Muscle layer of duodenum (tissue), 2 donors: ENCODE data around the gene RNF168.
"Not testable (repeated sequence)": the region's sequence is repeated elsewhere in the genome, so short reads cannot be mapped to it uniquely, and the experiment has no call there.

ENCODE experiments used
- H3K27ac ChIP-seq: one replicate; pipeline ENCODE4 v1.7.0; 2013; ENCODE audit warnings: mild to moderate bottlenecking, low read length
- H3K27me3 ChIP-seq: one replicate; pipeline ENCODE4 v1.7.0; 2013; ENCODE audit warnings: low read depth, mild to moderate bottlenecking, control low read depth, low read length
- H3K36me3 ChIP-seq, 2 donors: one replicate each; pipeline ENCODE4 v1.7.0; 2013; ENCODE audit warnings: low read length in 2 of 2, control low read depth in 1 of 2, mild to moderate bottlenecking in 1 of 2; ENCODE audit not compliant: insufficient read depth in 2 of 2, control insufficient read depth in 1 of 2
- H3K4me1 ChIP-seq, 2 donors: one replicate each; pipeline ENCODE4 v1.7.0; 2013; ENCODE audit warnings: low read length in 2 of 2, mild to moderate bottlenecking in 2 of 2, control low read depth in 1 of 2, moderate library complexity in 1 of 2; ENCODE audit not compliant: insufficient read depth in 2 of 2, control insufficient read depth in 1 of 2
- H3K4me3 ChIP-seq, 2 donors: one replicate each; pipeline ENCODE4 v1.7.0; 2013; ENCODE audit warnings: low read length in 2 of 2, low read depth in 1 of 2, mild to moderate bottlenecking in 1 of 2
- H3K9me3 ChIP-seq, 2 donors: one replicate each; pipeline ENCODE4 v1.7.0; 2013; ENCODE audit warnings: low read length in 2 of 2, control low read depth in 1 of 2, mild to moderate bottlenecking in 1 of 2; ENCODE audit not compliant: control insufficient read depth in 1 of 2
- donor health status: healthy.

RNF168 gene

GRCh38 chr3:196513697-196514349 is 10.3 kb upstream of the RNF168 start:
- Histone ChIP-seq H3K27ac (no peak overlapping the region), H3K27me3 (no peaks in the 10 kb centered on the region), H3K9me3 (peaks cover 2 to 10% of the 10 kb centered on the region in 2 donors), H3K4me3 (no peak overlapping the region), H3K4me1 (no peaks in the 10 kb centered on the region), H3K36me3 (no peaks in the 10 kb centered on the region)

DNA sequence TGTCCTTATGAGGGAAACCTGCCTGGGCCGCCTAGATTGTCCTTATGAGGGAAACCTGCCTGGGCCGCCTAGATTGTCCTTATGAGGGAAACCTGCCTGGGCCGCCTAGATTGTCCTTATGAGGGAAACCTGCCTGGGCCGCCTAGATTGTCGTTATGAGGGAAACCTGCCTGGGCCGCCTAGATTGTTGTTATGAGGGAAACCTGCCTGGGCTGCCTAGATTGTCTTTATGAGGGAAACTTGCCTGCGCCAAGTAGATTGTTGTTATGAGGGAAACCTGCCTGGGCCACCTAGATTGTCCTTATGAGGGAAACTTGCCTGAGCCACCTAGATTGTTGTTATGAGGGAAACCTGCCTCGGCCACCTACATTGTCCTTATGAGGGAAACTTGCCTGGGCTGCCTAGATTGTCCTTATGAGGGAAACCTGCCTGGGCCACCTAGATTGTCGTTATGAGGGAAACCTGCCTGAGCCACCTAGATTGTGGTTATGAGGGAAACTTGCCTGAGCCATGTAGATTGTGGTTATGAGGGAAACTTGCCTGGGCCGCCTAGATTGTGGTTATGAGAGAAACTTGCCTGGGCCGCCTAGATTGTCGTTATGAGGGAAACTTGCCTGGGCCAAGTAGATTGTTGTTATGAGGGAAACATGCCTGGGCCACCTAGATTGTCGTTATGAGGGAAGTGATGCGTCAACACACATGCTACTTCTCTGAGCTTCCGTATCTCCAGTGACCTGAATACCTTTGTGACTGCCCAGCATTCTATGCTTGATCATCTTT is 8.3 kb upstream of the RNF168 start:
- H3K27me3 ChIP-seq, H3K36me3 ChIP-seq: not testable (repeated sequence)

DNA sequence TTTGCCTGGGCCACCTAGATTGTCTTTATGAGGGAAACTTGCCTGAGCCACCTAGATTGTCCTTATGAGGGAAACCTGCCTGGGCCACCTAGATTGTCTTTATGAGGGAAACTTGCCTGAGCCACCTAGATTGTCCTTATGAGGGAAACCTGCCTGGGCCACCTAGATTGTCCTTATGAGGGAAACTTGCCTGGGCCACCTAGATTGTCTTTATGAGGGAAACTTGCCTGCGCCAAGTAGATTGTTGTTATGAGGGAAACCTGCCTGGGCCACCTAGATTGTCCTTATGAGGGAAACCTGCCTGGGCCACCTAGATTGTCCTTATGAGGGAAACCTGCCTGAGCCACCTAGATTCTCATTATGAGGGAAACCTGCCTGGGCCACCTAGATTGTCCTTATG is 7.5 kb upstream of the RNF168 start:
- not testable (repeated sequence) for H3K36me3 ChIP-seq, H3K4me3 ChIP-seq, H3K4me1 ChIP-seq, H3K27me3 ChIP-seq, H3K9me3 ChIP-seq, H3K27ac ChIP-seq

More for the DNA sequence above, 8.3 kb upstream of the RNF168 start:
- H3K4me1 ChIP-seq, H3K9me3 ChIP-seq, H3K4me3 ChIP-seq, H3K27ac ChIP-seq: not testable (repeated sequence)

DNA sequence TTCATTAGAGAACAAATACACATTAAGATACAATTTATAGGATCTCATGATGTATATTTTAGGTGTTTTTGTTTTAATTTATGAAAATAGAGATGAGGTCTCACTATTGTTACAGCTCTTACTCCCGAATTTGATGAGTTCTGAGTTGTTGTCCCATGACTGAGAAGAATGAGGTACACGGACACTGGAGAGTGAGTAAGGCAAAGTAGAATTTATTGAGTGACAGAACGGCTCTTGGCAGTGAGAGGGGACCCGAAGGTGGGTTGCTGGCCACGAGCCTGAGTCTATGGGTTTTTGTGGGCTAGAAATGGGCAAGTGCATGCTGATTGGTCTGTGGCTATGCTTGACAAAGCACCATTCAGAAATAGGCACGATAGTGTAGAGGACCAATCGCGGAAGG is 3.1 kb upstream of the RNF168 start:
- no peaks in the 10 kb centered on the region for H3K9me3 ChIP-seq
- no peaks in the 10 kb centered on the region for H3K27me3 ChIP-seq
- no peak overlapping the region for H3K4me3 ChIP-seq
- H3K27ac ChIP-seq: no peak overlapping the region
- peaks cover 0 to 9% of the 10 kb centered on the region in 2 donors for H3K36me3 ChIP-seq
- peaks cover 0 to under 1% of the 10 kb centered on the region in 2 donors for H3K4me1 ChIP-seq

DNA sequence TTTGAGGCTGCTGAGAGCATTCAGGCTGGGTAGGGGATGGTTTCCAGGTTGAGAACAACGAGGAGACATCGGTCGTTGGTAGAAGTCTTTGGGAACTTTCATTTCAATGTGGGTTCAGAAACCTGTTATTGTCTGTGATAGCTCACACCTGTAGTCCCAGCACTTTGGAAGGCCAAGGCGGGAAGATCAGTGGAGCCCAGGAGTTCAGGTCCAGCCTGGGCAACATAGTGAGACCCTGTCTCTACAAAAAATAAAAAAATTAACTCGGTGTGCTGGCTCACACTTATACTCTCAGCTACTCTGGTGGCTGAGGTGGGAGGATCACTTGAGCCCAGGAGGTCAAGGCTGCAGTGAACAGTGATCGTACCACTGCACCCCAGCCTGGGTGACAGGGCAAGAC is 988 bp upstream of the RNF168 start:
- H3K36me3 ChIP-seq: peaks cover 0 to 9% of the 10 kb centered on the region in 2 donors
- H3K4me1 ChIP-seq: peaks cover 0 to 20% of the 10 kb centered on the region in 2 donors
- H3K9me3 ChIP-seq: no peaks in the 10 kb centered on the region
- H3K27ac ChIP-seq: no peak overlapping the region
- no peak overlapping the region for H3K4me3 ChIP-seq
- no peaks in the 10 kb centered on the region for H3K27me3 ChIP-seq

DNA sequence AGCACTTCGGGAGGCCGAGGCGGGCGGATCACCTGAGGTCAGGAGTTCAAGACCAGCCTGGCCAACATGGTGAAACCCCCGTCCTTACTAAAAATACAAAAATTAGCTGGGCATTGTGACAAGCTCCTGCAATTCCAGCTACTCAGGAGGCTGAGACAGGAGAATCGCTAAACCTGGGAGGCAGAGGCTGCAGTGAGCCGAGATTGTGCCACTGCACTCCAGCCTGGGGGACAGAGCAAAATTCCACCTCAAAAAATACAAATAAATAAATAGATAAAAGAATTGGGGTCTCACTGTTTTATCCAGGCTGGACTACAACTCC is 470 bp upstream of the RNF168 start:
- H3K4me1 ChIP-seq: peaks cover 0 to 25% of the 10 kb centered on the region in 2 donors
- not testable (repeated sequence) for H3K27me3 ChIP-seq

GRCh38 chr3:196502775-196503195 is 783 bp downstream of the RNF168 start:
- Histone ChIP-seq H3K4me3 (peak overlapping the region; percentile 93 to 99), H3K9me3 (no peaks in the 10 kb centered on the region), H3K27ac (peak overlapping the region; percentile 91), H3K27me3 (no peaks in the 10 kb centered on the region), H3K4me1 (peaks cover 0 to 26% of the 10 kb centered on the region in 2 donors), H3K36me3 (peaks cover 0 to 9% of the 10 kb centered on the region in 2 donors)

More for the DNA sequence above, 470 bp upstream of the RNF168 start:
- Histone ChIP-seq H3K4me3 (peak overlapping the region; percentile 11 to 93), H3K27ac (peak overlapping the region; percentile 63)
- H3K9me3 ChIP-seq, H3K36me3 ChIP-seq: not testable (repeated sequence)

GRCh38 chr3:196501316-196502044 is 2.1 kb downstream of the RNF168 start:
- no peaks in the 10 kb centered on the region for H3K27me3 ChIP-seq
- no peaks in the 10 kb centered on the region for H3K9me3 ChIP-seq
- peak overlapping the region; percentile 93 to 99 for H3K4me3 ChIP-seq
- H3K36me3 ChIP-seq: peaks cover 0 to 9% of the 10 kb centered on the region in 2 donors
- peaks cover 0 to 26% of the 10 kb centered on the region in 2 donors for H3K4me1 ChIP-seq
- H3K27ac ChIP-seq: peak overlapping the region; percentile 91

DNA sequence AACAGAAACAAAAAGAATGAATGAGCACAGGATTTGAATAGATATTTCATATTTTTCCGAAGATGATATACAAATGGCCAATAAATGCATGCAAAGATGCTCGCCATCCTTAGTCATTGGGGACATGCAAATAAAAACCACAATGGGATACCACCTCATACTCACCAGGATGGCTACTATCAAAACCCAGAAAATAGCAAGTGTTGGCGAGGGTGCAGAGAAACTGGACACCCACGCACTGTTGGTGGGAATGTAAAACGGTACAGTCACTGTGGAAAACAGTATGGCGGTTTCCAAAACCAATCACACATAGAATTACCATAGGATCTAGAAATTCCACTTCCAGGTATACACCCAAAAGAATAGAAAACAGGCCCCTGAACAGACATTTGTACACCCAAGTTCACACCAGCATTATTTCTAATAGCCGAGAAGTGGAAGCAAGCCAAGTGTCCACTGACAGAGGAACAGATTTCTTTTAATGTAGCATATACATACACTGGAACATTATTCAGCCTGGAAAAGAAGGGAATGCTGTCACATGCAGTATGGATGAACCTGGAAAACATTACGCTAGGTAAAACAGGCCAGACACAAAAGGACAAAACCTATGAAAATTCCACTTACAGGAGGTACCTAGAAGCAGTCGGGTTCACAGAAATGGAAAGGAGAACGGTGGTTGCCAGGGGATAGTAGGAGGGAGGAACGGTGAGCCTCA is 3.6 kb downstream of the RNF168 start:
- Histone ChIP-seq H3K36me3 (peaks cover 4 to 9% of the 10 kb centered on the region in 2 donors), H3K9me3 (no peaks in the 10 kb centered on the region), H3K4me1 (peaks cover 0 to 26% of the 10 kb centered on the region in 2 donors), H3K27me3 (no peaks in the 10 kb centered on the region), H3K4me3 (peak overlapping the region in 1 of 2 donors; percentile 44), H3K27ac (no peak overlapping the region)

DNA sequence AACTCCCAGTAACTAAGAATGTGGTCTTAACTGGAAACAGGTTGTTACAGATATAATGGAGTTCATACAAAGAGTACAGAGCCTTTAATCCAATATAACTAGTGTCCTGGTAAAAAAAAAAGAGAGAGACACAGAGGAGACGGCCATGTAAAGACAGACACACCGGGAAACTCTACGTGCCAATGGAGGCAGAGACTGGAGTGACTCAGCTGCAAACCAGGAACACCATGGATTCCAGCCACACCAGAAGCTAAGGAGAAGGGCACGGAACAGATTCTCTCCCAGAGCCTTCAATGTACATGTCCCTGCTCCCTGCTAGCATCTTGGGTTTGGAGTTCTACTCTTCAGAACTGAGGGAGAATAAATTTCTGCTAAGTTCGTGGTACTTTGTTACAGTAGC is 4.5 kb downstream of the RNF168 start:
- no peaks in the 10 kb centered on the region for H3K27me3 ChIP-seq
- no peak overlapping the region for H3K4me3 ChIP-seq
- H3K27ac ChIP-seq: no peak overlapping the region
- peaks cover 0 to 26% of the 10 kb centered on the region in 2 donors for H3K4me1 ChIP-seq
- H3K36me3 ChIP-seq: peaks cover 4 to 9% of the 10 kb centered on the region in 2 donors
- H3K9me3 ChIP-seq: no peaks in the 10 kb centered on the region

DNA sequence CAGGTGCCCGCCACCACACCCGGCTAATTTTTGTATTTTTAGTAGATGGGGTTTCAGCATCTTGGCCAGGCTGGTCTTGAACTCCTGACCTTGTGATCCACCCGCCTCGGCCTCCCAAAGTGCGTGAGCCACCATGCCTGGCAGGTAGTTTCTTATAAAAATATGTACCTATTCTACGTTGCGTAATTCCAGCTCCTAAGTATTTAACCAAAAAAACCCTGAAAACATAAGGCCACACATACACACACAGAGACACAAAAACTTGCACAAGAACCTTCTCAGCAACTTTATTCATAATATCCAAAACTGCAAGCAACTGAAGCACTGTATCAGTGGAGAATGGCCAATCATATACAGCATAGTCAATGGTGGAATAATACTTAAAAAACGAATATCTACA is 5.3 kb downstream of the RNF168 start:
- Histone ChIP-seq H3K9me3 (no peaks in the 10 kb centered on the region), H3K4me3 (no peak overlapping the region), H3K27me3 (no peaks in the 10 kb centered on the region), H3K4me1 (peaks cover 0 to 26% of the 10 kb centered on the region in 2 donors), H3K27ac (no peak overlapping the region), H3K36me3 (peaks cover 4 to 6% of the 10 kb centered on the region in 2 donors)
